PC-3 (cell line): ENCODE measurements around the gene GFOD1. TPM values are rescaled to one million over a fixed set of nuclear protein-coding genes. Genes with fewer than 3 reads are reported as not detected.

Source experiments
- ATAC-seq: fragments of 200-7000 bp; cut with Tn5 transposase; 2 replicates; pipeline ENCODE4 v1.9.1; 2020; ENCODE audit warnings: mild to moderate bottlenecking, moderate library complexity
- BruUV-seq: library from RNA; stranded (reverse); fragments of 400-500 nt; replicated peaks from 2 replicates; lab custom pipeline; 2021; lab: Mats Ljungman, UMichigan
- CTCF ChIA-PET: fragments of 300-600 bp; sonication (Branson Sonifier 250); formaldehyde crosslinking; loops from one replicate; lab custom pipeline; 2022; ENCODE audit warnings: antibody characterized with exemption; lab: Charles Lee
- POLR2A ChIA-PET: fragments of 300-600 bp; sonication (Branson Sonifier 250); formaldehyde crosslinking; loops from one replicate; lab custom pipeline; 2022; ENCODE audit warnings: antibody characterized with exemption; ENCODE audit not compliant: unreplicated experiment; lab: Charles Lee
- DNase-seq: peaks from one replicate; pipeline ENCODE4 v3.0.0-alpha.2; 2015
- H2AFZ ChIP-seq: fragments of 300-600 bp; sonication (generic); 2 replicates; pipeline ENCODE4 v1.6.0; 2016; ENCODE audit warnings: antibody characterized with exemption, low read length
- H3F3A ChIP-seq: fragments of 300-600 bp; sonication (generic); one replicate; pipeline ENCODE4 v1.6.0; 2017; ENCODE audit warnings: antibody characterized with exemption, low read length, control low read depth, mild to moderate bottlenecking; ENCODE audit not compliant: unreplicated experiment
- H3K27ac ChIP-seq: fragments of 300-600 bp; sonication (generic); 2 replicates; pipeline ENCODE4 v1.5.1; 2016; ENCODE audit warnings: mild to moderate bottlenecking, low read length
- H3K27me3 ChIP-seq: fragments of 300-600 bp; sonication (generic); 2 replicates; pipeline ENCODE4 v1.6.1; 2016; ENCODE audit warnings: low read length, mixed read lengths
- H3K36me3 ChIP-seq: fragments of 300-600 bp; sonication (generic); 2 replicates; pipeline ENCODE4 v1.6.1; 2016; ENCODE audit warnings: low read depth, mixed run types, low read length, mixed read lengths
- H3K4me1 ChIP-seq: fragments of 300-600 bp; sonication (generic); 2 replicates; pipeline ENCODE4 v1.5.1; 2016; ENCODE audit warnings: low read length; ENCODE audit not compliant: insufficient read depth
- H3K4me2 ChIP-seq: fragments of 300-600 bp; sonication (generic); 2 replicates; pipeline ENCODE4 v1.6.0; 2016; ENCODE audit warnings: low read length
- H3K4me3 ChIP-seq: fragments of 300-600 bp; sonication (generic); 2 replicates; pipeline ENCODE4 v1.5.1; 2016; ENCODE audit warnings: mild to moderate bottlenecking, low read length, mixed read lengths
- H3K79me2 ChIP-seq: fragments of 300-600 bp; sonication (generic); 2 replicates; pipeline ENCODE4 v1.6.1; 2017; ENCODE audit warnings: low read length, mixed read lengths
- H3K9ac ChIP-seq: fragments of 300-600 bp; sonication (generic); 2 replicates; pipeline ENCODE4 v1.6.0; 2016; ENCODE audit warnings: mild to moderate bottlenecking, low read length
- H3K9me2 ChIP-seq: fragments of 300-600 bp; sonication (generic); replicated peaks from 2 replicates; pipeline ENCODE4 v1.6.1; 2016; ENCODE audit warnings: mixed run types, low read length, mixed read lengths
- H3K9me3 ChIP-seq: fragments of 300-600 bp; sonication (generic); 2 replicates; pipeline ENCODE4 v1.6.1; 2016; ENCODE audit warnings: low read length, mixed read lengths
- H4K20me1 ChIP-seq: fragments of 300-600 bp; sonication (generic); 2 replicates; pipeline ENCODE4 v1.6.1; 2016; ENCODE audit warnings: low read length, mixed read lengths
- CTCF ChIP-seq: fragments of 300-600 bp; sonication (generic); conservative IDR thresholded peaks from 2 replicates; pipeline ENCODE4 v1.5.1; 2017; ENCODE audit warnings: antibody characterized with exemption, low read depth, mild to moderate bottlenecking, low read length
- EZH2 ChIP-seq: fragments of 300-600 bp; sonication (generic); IDR thresholded peaks from one replicate; pipeline ENCODE4 v1.6.1; 2017; ENCODE audit warnings: antibody characterized with exemption, mild to moderate bottlenecking, low read length; ENCODE audit not compliant: unreplicated experiment
- EZH2phosphoT487 ChIP-seq: fragments of 300-600 bp; sonication (generic); IDR thresholded peaks from 2 replicates; pipeline ENCODE4 v1.6.1; 2018; ENCODE audit warnings: mild to moderate bottlenecking, antibody characterized with exemption, low read length, borderline replicate concordance
- intact Hi-C: fragments of 100-400 bp; cut with micrococcal nuclease; formaldehyde crosslinking; loops from 2 replicates; pipeline ENCODE4 v1.9.0; 2023
- total RNA-seq: library from RNA; depleted of rRNA; stranded (reverse); fragments of >200 nt; gene quantifications from 2 replicates; pipeline ENCODE4 v1.2.3, GENCODE V29; 2014

Gene GFOD1
- total RNA-seq, 1 experiment from 2014 or later, result 16.0 TPM

DNA sequence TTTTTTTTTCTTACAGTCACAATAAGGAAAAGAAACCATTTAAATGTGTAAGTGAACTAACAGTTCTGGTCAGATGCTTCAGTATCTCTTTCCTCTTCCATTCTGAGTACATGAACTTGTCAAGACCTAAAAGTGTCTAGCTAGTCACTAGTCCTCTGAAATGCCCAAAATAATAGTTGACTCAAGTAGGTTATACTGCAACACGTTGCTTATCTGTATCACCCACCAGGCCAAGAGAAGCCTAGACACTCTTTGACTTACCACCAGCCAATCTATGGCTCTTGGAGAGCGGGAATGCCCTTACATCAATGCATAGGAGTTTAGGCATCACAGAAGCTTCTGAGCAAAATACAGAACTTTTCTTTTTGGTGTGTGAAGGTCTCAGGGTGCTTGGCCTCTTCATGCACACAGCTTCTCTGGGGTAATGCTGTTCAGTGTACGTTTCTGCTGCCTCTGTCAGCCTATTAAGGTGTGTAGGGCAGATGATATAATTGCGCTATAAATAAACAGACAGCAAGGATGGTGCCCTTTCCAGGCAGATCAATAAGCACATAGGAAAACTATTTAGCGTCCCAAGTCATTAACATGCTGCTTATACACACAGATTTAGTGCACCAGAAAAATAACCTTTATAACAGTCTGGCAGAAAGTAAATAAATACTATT lies 7.8 kb upstream of the GFOD1 start:
- Histone ChIP-seq H3K79me2 (no peaks in the 10 kb centered on the region), H3K4me3 (no peak overlapping the region), H3F3A (no peaks in the 10 kb centered on the region), H3K9me2 (no peaks in the 10 kb centered on the region), H3K27ac (no peak overlapping the region), H4K20me1 (no peaks in the 10 kb centered on the region), H3K4me1 (peaks cover 13% of the 10 kb centered on the region), H3K36me3 (no peaks in the 10 kb centered on the region), H3K27me3 (no peaks in the 10 kb centered on the region), H2AFZ (no peak overlapping the region), H3K9me3 (no peaks in the 10 kb centered on the region), H3K4me2 (no peak overlapping the region), H3K9ac (no peak overlapping the region)
- ChIA-PET POLR2A (no interaction called here), CTCF (no interaction called here)
- no peak for DNase-seq
- TF ChIP-seq CTCF, result no peak
- TF ChIP-seq EZH2phosphoT487, result no peak
- TF ChIP-seq EZH2, result no peak
- ATAC-seq, result no peak
- no TSS peak for BruUV-seq
- intact Hi-C loops, result no loop called here

DNA sequence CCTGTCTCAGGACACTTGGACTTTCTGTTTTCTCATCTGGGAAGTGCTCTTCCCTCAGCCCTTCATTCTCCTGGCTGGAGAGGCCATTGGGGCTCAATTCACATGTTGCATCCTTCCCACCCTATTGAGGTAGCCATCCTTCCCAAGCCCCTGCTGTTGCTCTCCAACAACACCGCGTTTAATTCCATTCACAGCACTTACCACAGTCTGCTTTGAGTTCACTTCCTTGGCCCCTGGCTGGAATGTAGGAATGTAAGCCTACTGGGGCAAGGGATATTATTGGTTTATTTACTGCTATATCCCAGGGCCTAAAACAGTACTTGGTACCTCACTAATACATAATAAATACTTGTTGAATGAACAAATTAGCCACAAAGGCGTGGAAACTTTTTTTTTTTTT lies 6.7 kb upstream of the GFOD1 start:
- TF ChIP-seq EZH2 (no peak), EZH2phosphoT487 (no peak), CTCF (no peak)

DNA sequence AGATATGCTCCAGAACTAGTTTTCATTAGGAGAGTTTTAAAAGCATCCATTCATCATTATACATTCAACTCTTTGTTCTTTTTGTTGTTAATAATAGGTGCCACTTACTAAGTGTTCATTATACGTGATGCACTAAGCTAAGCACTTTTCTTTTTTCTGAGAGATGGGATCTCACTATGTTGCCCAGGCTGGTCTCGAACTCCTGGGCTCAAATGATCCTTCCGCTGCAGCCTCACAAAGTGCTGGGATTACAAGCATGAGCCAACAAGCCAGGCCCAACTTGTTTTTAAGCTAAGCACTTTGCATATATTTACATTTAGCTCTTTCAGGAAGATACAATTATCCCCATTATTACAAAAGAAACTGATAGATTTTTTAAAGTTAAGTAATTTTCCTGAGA lies 5.7 kb upstream of the GFOD1 start:
- no peak for TF ChIP-seq EZH2
- no peak for TF ChIP-seq CTCF
- TF ChIP-seq EZH2phosphoT487, result no peak
- no peak overlapping the region for H3K4me3 ChIP-seq
- no peak overlapping the region for H2AFZ ChIP-seq
- no peaks in the 10 kb centered on the region for H3K9me2 ChIP-seq
- H3K27me3 ChIP-seq, result no peaks in the 10 kb centered on the region
- POLR2A ChIA-PET, result no interaction called here
- no peaks in the 10 kb centered on the region for H4K20me1 ChIP-seq
- DNase-seq (no peak), ATAC-seq (no peak)
- BruUV-seq, result no TSS peak
- H3K27ac ChIP-seq, result no peak overlapping the region
- H3K79me2 ChIP-seq, result no peaks in the 10 kb centered on the region
- H3F3A ChIP-seq, result no peaks in the 10 kb centered on the region
- H3K4me2 ChIP-seq, result no peak overlapping the region
- H3K36me3 ChIP-seq, result no peaks in the 10 kb centered on the region
- peaks cover 12% of the 10 kb centered on the region for H3K4me1 ChIP-seq
- H3K9me3 ChIP-seq, result no peaks in the 10 kb centered on the region
- CTCF ChIA-PET, result no interaction called here
- intact Hi-C loops, result no loop called here
- no peak overlapping the region for H3K9ac ChIP-seq

More for the DNA sequence above, 6.7 kb upstream of the GFOD1 start:
- DNase-seq (no peak), ATAC-seq (no peak)
- Histone ChIP-seq H3K9me2 (no peaks in the 10 kb centered on the region), H4K20me1 (no peaks in the 10 kb centered on the region), H3K9ac (no peak overlapping the region), H3K4me2 (no peak overlapping the region), H2AFZ (no peak overlapping the region), H3K27me3 (no peaks in the 10 kb centered on the region), H3K9me3 (no peaks in the 10 kb centered on the region), H3K4me3 (no peak overlapping the region), H3F3A (no peaks in the 10 kb centered on the region), H3K79me2 (no peaks in the 10 kb centered on the region), H3K36me3 (no peaks in the 10 kb centered on the region), H3K4me1 (peaks cover 8% of the 10 kb centered on the region), H3K27ac (no peak overlapping the region)
- ChIA-PET CTCF (no interaction called here), POLR2A (no interaction called here)
- intact Hi-C loops, result no loop called here
- BruUV-seq, result no TSS peak
